GM12865 (cell line): ENCODE data around the gene MRAS.

ENCODE experiments used
- DNase-seq: peaks from one replicate; pipeline ENCODE4 v3.0.0; 2010; ENCODE audit warnings: low read depth
- H3K4me3 ChIP-seq: 2 replicates; pipeline ENCODE4 v1.5.1; 2011; ENCODE audit warnings: mild to moderate bottlenecking, low read depth, low read length, control low read depth
- TF ChIP-seq, protein P1 (sequence below): IDR thresholded peaks from 2 replicates; pipeline ENCODE4 v1.5.1; 2011; ENCODE audit warnings: low read length, control low read depth, low read depth, inconsistent platforms; ENCODE audit not compliant: insufficient read depth; ENCODE audit errors: missing control alignments

MRAS gene

GRCh38 chr3:138441742-138442141, 93.4 kb downstream of the MRAS start:
- DNase-seq = no peak
- H3K4me3 ChIP-seq = no peak overlapping the region
- TF ChIP-seq, protein P1, sequence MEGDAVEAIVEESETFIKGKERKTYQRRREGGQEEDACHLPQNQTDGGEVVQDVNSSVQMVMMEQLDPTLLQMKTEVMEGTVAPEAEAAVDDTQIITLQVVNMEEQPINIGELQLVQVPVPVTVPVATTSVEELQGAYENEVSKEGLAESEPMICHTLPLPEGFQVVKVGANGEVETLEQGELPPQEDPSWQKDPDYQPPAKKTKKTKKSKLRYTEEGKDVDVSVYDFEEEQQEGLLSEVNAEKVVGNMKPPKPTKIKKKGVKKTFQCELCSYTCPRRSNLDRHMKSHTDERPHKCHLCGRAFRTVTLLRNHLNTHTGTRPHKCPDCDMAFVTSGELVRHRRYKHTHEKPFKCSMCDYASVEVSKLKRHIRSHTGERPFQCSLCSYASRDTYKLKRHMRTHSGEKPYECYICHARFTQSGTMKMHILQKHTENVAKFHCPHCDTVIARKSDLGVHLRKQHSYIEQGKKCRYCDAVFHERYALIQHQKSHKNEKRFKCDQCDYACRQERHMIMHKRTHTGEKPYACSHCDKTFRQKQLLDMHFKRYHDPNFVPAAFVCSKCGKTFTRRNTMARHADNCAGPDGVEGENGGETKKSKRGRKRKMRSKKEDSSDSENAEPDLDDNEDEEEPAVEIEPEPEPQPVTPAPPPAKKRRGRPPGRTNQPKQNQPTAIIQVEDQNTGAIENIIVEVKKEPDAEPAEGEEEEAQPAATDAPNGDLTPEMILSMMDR = no peak

GRCh38 chr3:138442433-138442832, 94.1 kb downstream of the MRAS start:
- TF ChIP-seq, protein P1 = no peak
- no peak overlapping the region for H3K4me3 ChIP-seq
- DNase-seq = no peak

GRCh38 chr3:138443091-138443490, 94.7 kb downstream of the MRAS start:
- DNase-seq = no peak
- TF ChIP-seq, protein P1 = no peak
- H3K4me3 ChIP-seq = no peak overlapping the region

- DNase-seq = no peak
- TF ChIP-seq, protein P1 = no peak
- H3K4me3 ChIP-seq = no peak overlapping the region
Measured at GRCh38 chr3:138443521-138444503, 95.4 kb downstream of the MRAS start.

- no peak for DNase-seq
- TF ChIP-seq, protein P1 = no peak
- H3K4me3 ChIP-seq = no peak overlapping the region
Measured at GRCh38 chr3:138445236-138445635, 96.9 kb downstream of the MRAS start.

DNA sequence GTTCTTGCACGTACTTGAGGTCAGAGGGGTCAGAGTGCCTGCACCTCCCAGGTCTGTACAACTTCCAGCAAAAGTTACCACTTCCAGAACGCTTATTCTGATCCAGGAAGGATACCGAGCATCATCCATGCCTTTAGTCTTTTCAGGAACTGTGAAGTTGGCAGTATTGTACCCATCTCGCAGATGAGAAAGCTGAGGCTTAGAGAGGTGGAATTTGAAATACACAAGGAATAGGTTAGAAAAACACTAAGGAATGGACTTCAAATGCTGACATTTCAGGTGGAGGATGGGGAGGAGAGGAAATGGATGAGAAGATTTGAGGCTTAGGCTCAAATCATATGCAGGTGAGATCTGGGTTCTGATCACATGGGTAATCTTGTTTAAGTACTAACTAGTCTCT, 97.3 kb downstream of the MRAS start:
- TF ChIP-seq, protein P1 = no peak
- DNase-seq = no peak
- H3K4me3 ChIP-seq = no peak overlapping the region
